ENCODE data around the gene CHRNA4.

The CHRNA4 gene

GRCh38 chr20:63295846-63296245 lies 65.3 kb downstream of the CHRNA4 start:
- no peak for TF ChIP-seq EZH2phosphoT487 (IDR thresholded peaks at IDR 0.05; ENCODE audit: borderline replicate concordance, low read length)
- TF ChIP-seq CTCF (IDR thresholded peaks at IDR 0.05; ENCODE audit: low read depth, low read length, poor library complexity, severe bottlenecking), result no peak
- H3K36me3 ChIP-seq (ENCODE audit: control insufficient read depth, low read length), result no peaks in the 10 kb centered on the region
- H3F3A ChIP-seq (ENCODE audit: control insufficient read depth, insufficient read depth), result no peaks in the 10 kb centered on the region

GRCh38 chr20:63295422-63295821 lies 65.7 kb downstream of the CHRNA4 start:
- Histone ChIP-seq H3K36me3 (ENCODE audit: control insufficient read depth, low read length) (no peaks in the 10 kb centered on the region), H3K4me1 (ENCODE audit: control insufficient read depth, low read length) (peaks cover 3% of the 10 kb centered on the region; the same call in 1 of the 2 replicates), H3F3A (ENCODE audit: control insufficient read depth, insufficient read depth) (no peaks in the 10 kb centered on the region), H3K9me3 (ENCODE audit: control insufficient read depth, insufficient read depth, low read length) (no peaks in the 10 kb centered on the region), H4K20me1 (ENCODE audit: control insufficient read depth, insufficient read depth, low read depth, low read length) (no peaks in the 10 kb centered on the region), H3K9me2 (replicated peaks; ENCODE audit: control insufficient read depth, low read length) (no peaks in the 10 kb centered on the region), H3K27me3 (ENCODE audit: control insufficient read depth, low read length) (no peaks in the 10 kb centered on the region), H3K79me2 (ENCODE audit: control insufficient read depth, low read length) (no peaks in the 10 kb centered on the region), H3K4me2 (ENCODE audit: low read length) (no peak overlapping the region), H3K4me3 (ENCODE audit: low read length) (no peak overlapping the region), H3K27ac (ENCODE audit: low read depth, low read length) (no peak overlapping the region)
- no peak for TF ChIP-seq EZH2phosphoT487 (IDR thresholded peaks at IDR 0.05; ENCODE audit: borderline replicate concordance, low read length)
- TF ChIP-seq CTCF (IDR thresholded peaks at IDR 0.05; ENCODE audit: low read depth, low read length, poor library complexity, severe bottlenecking), result no peak

More at GRCh38 chr20:63295846-63296245, 65.3 kb downstream of the CHRNA4 start:
- Histone ChIP-seq H3K9me2 (replicated peaks; ENCODE audit: control insufficient read depth, low read length) (no peaks in the 10 kb centered on the region), H3K4me3 (ENCODE audit: low read length) (no peak overlapping the region), H3K27ac (ENCODE audit: low read depth, low read length) (no peak overlapping the region), H3K27me3 (ENCODE audit: control insufficient read depth, low read length) (no peaks in the 10 kb centered on the region), H3K9me3 (ENCODE audit: control insufficient read depth, insufficient read depth, low read length) (no peaks in the 10 kb centered on the region), H3K4me2 (ENCODE audit: low read length) (no peak overlapping the region), H3K79me2 (ENCODE audit: control insufficient read depth, low read length) (no peaks in the 10 kb centered on the region), H3K4me1 (ENCODE audit: control insufficient read depth, low read length) (peaks cover 2% of the 10 kb centered on the region; the same call in 1 of the 2 replicates), H4K20me1 (ENCODE audit: control insufficient read depth, insufficient read depth, low read depth, low read length) (no peaks in the 10 kb centered on the region)

- H3K9me3 ChIP-seq (ENCODE audit: control insufficient read depth, insufficient read depth, low read length), result no peaks in the 10 kb centered on the region
- H3K36me3 ChIP-seq (ENCODE audit: control insufficient read depth, low read length), result no peaks in the 10 kb centered on the region
- no peak overlapping the region for H3K4me3 ChIP-seq (ENCODE audit: low read length)
- H3K27me3 ChIP-seq (ENCODE audit: control insufficient read depth, low read length), result no peaks in the 10 kb centered on the region
- H3K9me2 ChIP-seq (replicated peaks; ENCODE audit: control insufficient read depth, low read length), result no peaks in the 10 kb centered on the region
- peaks cover 3% of the 10 kb centered on the region; the same call in 1 of the 2 replicates for H3K4me1 ChIP-seq (ENCODE audit: control insufficient read depth, low read length)
- H3K4me2 ChIP-seq (ENCODE audit: low read length), result no peak overlapping the region
- H3F3A ChIP-seq (ENCODE audit: control insufficient read depth, insufficient read depth), result no peaks in the 10 kb centered on the region
- H3K79me2 ChIP-seq (ENCODE audit: control insufficient read depth, low read length), result no peaks in the 10 kb centered on the region
- H3K27ac ChIP-seq (ENCODE audit: low read depth, low read length), result no peak overlapping the region
- H4K20me1 ChIP-seq (ENCODE audit: control insufficient read depth, insufficient read depth, low read depth, low read length), result no peaks in the 10 kb centered on the region
- no peak for TF ChIP-seq CTCF (IDR thresholded peaks at IDR 0.05; ENCODE audit: low read depth, low read length, poor library complexity, severe bottlenecking)
- TF ChIP-seq EZH2phosphoT487 (IDR thresholded peaks at IDR 0.05; ENCODE audit: borderline replicate concordance, low read length), result no peak
These were observed 66.1 kb downstream of the CHRNA4 start for GRCh38 chr20:63295018-63295417.

All from DOHH2 (cell line).